ENCODE data around the gene CRISPLD2.

Gene CRISPLD2

GRCh38 chr16:84881702-84882521 lies 62.1 kb downstream of the CRISPLD2 start:
- in situ Hi-C loops (cut with MboI; ENCODE audit: low sequenced_read_pairs) = no loop called here

GRCh38 chr16:84883301-84883700 lies 63.5 kb downstream of the CRISPLD2 start:
- in situ Hi-C loops (cut with MboI; ENCODE audit: low sequenced_read_pairs) = no loop called here

GRCh38 chr16:84884246-84884595 lies 64.4 kb downstream of the CRISPLD2 start:
- in situ Hi-C loops (cut with MboI; ENCODE audit: low sequenced_read_pairs) = no loop called here

- in situ Hi-C loops (cut with MboI; ENCODE audit: low sequenced_read_pairs) = no loop called here
Observed at GRCh38 chr16:84884596-84885341, 65.0 kb downstream of the CRISPLD2 start.

- in situ Hi-C loops (cut with MboI; ENCODE audit: low sequenced_read_pairs) = no loop called here
Observed at GRCh38 chr16:84885342-84885910, 65.6 kb downstream of the CRISPLD2 start.

GRCh38 chr16:84886497-84887090 lies 66.8 kb downstream of the CRISPLD2 start:
- in situ Hi-C loops (cut with MboI; ENCODE audit: low sequenced_read_pairs) = no loop called here

- in situ Hi-C loops (cut with MboI; ENCODE audit: low sequenced_read_pairs) = no loop called here
Observed at GRCh38 chr16:84887207-84887606, 67.4 kb downstream of the CRISPLD2 start.

GRCh38 chr16:84888450-84888849 lies 68.7 kb downstream of the CRISPLD2 start:
- in situ Hi-C loops (cut with MboI; ENCODE audit: low sequenced_read_pairs) = no loop called here

GRCh38 chr16:84889066-84889465 lies 69.3 kb downstream of the CRISPLD2 start:
- in situ Hi-C loops (cut with MboI; ENCODE audit: low sequenced_read_pairs) = no loop called here

GRCh38 chr16:84890427-84890826 lies 70.6 kb downstream of the CRISPLD2 start:
- in situ Hi-C loops (cut with MboI; ENCODE audit: low sequenced_read_pairs) = no loop called here

GRCh38 chr16:84891149-84891795 lies 71.5 kb downstream of the CRISPLD2 start:
- in situ Hi-C loops (cut with MboI; ENCODE audit: low sequenced_read_pairs) = no loop called here

- in situ Hi-C loops (cut with MboI; ENCODE audit: low sequenced_read_pairs) = no loop called here
Observed at GRCh38 chr16:84892097-84892496, 72.3 kb downstream of the CRISPLD2 start.

GRCh38 chr16:84893467-84893848 lies 73.7 kb downstream of the CRISPLD2 start:
- in situ Hi-C loops (cut with MboI; ENCODE audit: low sequenced_read_pairs) = no loop called here

GRCh38 chr16:84893849-84894599 lies 74.2 kb downstream of the CRISPLD2 start:
- in situ Hi-C loops (cut with MboI; ENCODE audit: low sequenced_read_pairs) = no loop called here

- in situ Hi-C loops (cut with MboI; ENCODE audit: low sequenced_read_pairs) = no loop called here
Observed at GRCh38 chr16:84895016-84895415, 75.2 kb downstream of the CRISPLD2 start.

GRCh38 chr16:84896847-84897246 lies 77.1 kb downstream of the CRISPLD2 start:
- in situ Hi-C loops (cut with MboI; ENCODE audit: low sequenced_read_pairs) = no loop called here

GRCh38 chr16:84897911-84898377 lies 78.2 kb downstream of the CRISPLD2 start:
- in situ Hi-C loops (cut with MboI; ENCODE audit: low sequenced_read_pairs) = no loop called here

- in situ Hi-C loops (cut with MboI; ENCODE audit: low sequenced_read_pairs) = no loop called here
Observed at GRCh38 chr16:84898447-84898846, 78.7 kb downstream of the CRISPLD2 start.

- in situ Hi-C loops (cut with MboI; ENCODE audit: low sequenced_read_pairs) = no loop called here
Observed at GRCh38 chr16:84899414-84899813, 79.6 kb downstream of the CRISPLD2 start.

- in situ Hi-C loops (cut with MboI; ENCODE audit: low sequenced_read_pairs) = no loop called here
Observed at GRCh38 chr16:84905965-84906460, 86.2 kb downstream of the CRISPLD2 start.
